OCI-LY3 (cell line): Measurements from ENCODE around the gene ZNF148.

Experiments
- H2AFZ ChIP-seq: fragments of 200-600, 300-600 bp; shearing (Covaris generic); 2 replicates; pipeline ENCODE4 v1.6.0; 2014; ENCODE audit warnings: antibody characterized with exemption, low read depth, low read length
- H3K27ac ChIP-seq: fragments of 200-600, 300-600 bp; sonication (generic); 2 replicates; pipeline ENCODE4 v1.5.1; 2014; ENCODE audit warnings: mild to moderate bottlenecking, low read length, moderate library complexity, mixed read lengths
- H3K27me3 ChIP-seq: fragments of 200-600, 300-600 bp; sonication (generic); 2 replicates; pipeline ENCODE4 v1.6.1; 2014; ENCODE audit warnings: low read depth, low read length, mixed read lengths
- H3K36me3 ChIP-seq: fragments of 200-600, 300-600 bp; sonication (generic); replicated peaks from 2 replicates; pipeline ENCODE3; 2014; ENCODE audit warnings: low read depth, low read length, mixed read lengths
- H3K4me1 ChIP-seq: fragments of 300-600, 200-600 bp; sonication (generic); 2 replicates; pipeline ENCODE4 v1.6.1; 2014; ENCODE audit warnings: low read length, mixed read lengths
- H3K4me2 ChIP-seq: fragments of 200-600, 300-600 bp; sonication (generic); 2 replicates; pipeline ENCODE4 v1.6.1; 2014; ENCODE audit warnings: low read length, mixed read lengths
- H3K4me3 ChIP-seq: fragments of 300-600, 200-600 bp; sonication (generic); 2 replicates; pipeline ENCODE4 v1.5.1; 2014; ENCODE audit warnings: antibody characterized with exemption, mild to moderate bottlenecking, low read length, moderate library complexity
- H3K79me2 ChIP-seq: fragments of 300-600, 200-600 bp; shearing (Covaris generic); 2 replicates; pipeline ENCODE4 v1.6.1; 2014; ENCODE audit warnings: mild to moderate bottlenecking, low read length, mixed read lengths
- H3K9ac ChIP-seq: fragments of 300-600, 200-600 bp; shearing (Covaris generic); 2 replicates; pipeline ENCODE4 v1.6.0; 2014; ENCODE audit warnings: mild to moderate bottlenecking, low read length, moderate library complexity
- H3K9me3 ChIP-seq: fragments of 200-600, 300-600 bp; shearing (Covaris generic); 2 replicates; pipeline ENCODE4 v1.6.1; 2014; ENCODE audit warnings: low read length, mixed read lengths; ENCODE audit not compliant: insufficient read depth
- H4K20me1 ChIP-seq: fragments of 200-600, 300-600 bp; sonication (generic); 2 replicates; pipeline ENCODE4 v1.6.1; 2016; ENCODE audit warnings: low read length, mixed read lengths; ENCODE audit not compliant: insufficient read depth
- CTCF ChIP-seq: fragments of 200-600, 300-600 bp; sonication (generic); IDR thresholded peaks from 2 replicates; pipeline ENCODE4 v1.5.1; 2014; ENCODE audit warnings: antibody characterized with exemption, low read length, low read depth
- EZH2phosphoT487 ChIP-seq: fragments of 200-600 bp; shearing (Covaris generic); IDR thresholded peaks from 2 replicates; pipeline ENCODE4 v1.6.1; 2018; ENCODE audit warnings: antibody characterized with exemption, mixed run types, low read depth

ZNF148 gene

GRCh38 chr3:125250973-125251372 is 124.2 kb downstream of the ZNF148 start:
- TF ChIP-seq EZH2phosphoT487 (no peak), CTCF (no peak)
- H3K4me3 ChIP-seq: no peak overlapping the region
- no peaks in the 10 kb centered on the region for H3K27me3 ChIP-seq
- no peak overlapping the region for H3K9ac ChIP-seq
- no peak overlapping the region for H3K27ac ChIP-seq
- H3K9me3 ChIP-seq: no peaks in the 10 kb centered on the region
- 0 out of 2 replicates have a peak, but pooled peaks cover 7% of the 10 kb centered on the region for H4K20me1 ChIP-seq
- no peak overlapping the region for H3K4me2 ChIP-seq
- H2AFZ ChIP-seq: no peak overlapping the region
- H3K79me2 ChIP-seq: no peaks in the 10 kb centered on the region
- no peaks in the 10 kb centered on the region for H3K4me1 ChIP-seq
- no peaks in the 10 kb centered on the region for H3K36me3 ChIP-seq

GRCh38 chr3:125246237-125246636 is 128.9 kb downstream of the ZNF148 start:
- 0 out of 2 replicates have a peak, but pooled peaks cover 7% of the 10 kb centered on the region for H4K20me1 ChIP-seq
- H3K4me2 ChIP-seq: no peak overlapping the region
- H2AFZ ChIP-seq: no peak overlapping the region
- no peaks in the 10 kb centered on the region for H3K27me3 ChIP-seq
- no peak for TF ChIP-seq CTCF
- no peak for TF ChIP-seq EZH2phosphoT487
- no peaks in the 10 kb centered on the region for H3K9me3 ChIP-seq
- H3K9ac ChIP-seq: no peak overlapping the region
- H3K79me2 ChIP-seq: no peaks in the 10 kb centered on the region
- H3K4me1 ChIP-seq: no peaks in the 10 kb centered on the region
- no peak overlapping the region for H3K4me3 ChIP-seq
- H3K36me3 ChIP-seq: no peaks in the 10 kb centered on the region
- H3K27ac ChIP-seq: no peak overlapping the region

- H3K4me1 ChIP-seq: no peaks in the 10 kb centered on the region
- 0 out of 2 replicates have a peak, but pooled peaks cover 7% of the 10 kb centered on the region for H4K20me1 ChIP-seq
- H3K79me2 ChIP-seq: no peaks in the 10 kb centered on the region
- no peaks in the 10 kb centered on the region for H3K27me3 ChIP-seq
- no peak overlapping the region for H3K4me2 ChIP-seq
- H2AFZ ChIP-seq: no peak overlapping the region
- TF ChIP-seq EZH2phosphoT487 (no peak), CTCF (no peak)
- no peaks in the 10 kb centered on the region for H3K9me3 ChIP-seq
- no peak overlapping the region for H3K9ac ChIP-seq
- no peak overlapping the region for H3K27ac ChIP-seq
- H3K36me3 ChIP-seq: no peaks in the 10 kb centered on the region
- H3K4me3 ChIP-seq: no peak overlapping the region
Measured at GRCh38 chr3:125245521-125245920, 129.6 kb downstream of the ZNF148 start.

GRCh38 chr3:125240496-125240895 is 134.6 kb downstream of the ZNF148 start:
- Histone ChIP-seq H3K27ac (no peak overlapping the region), H3K4me1 (no peaks in the 10 kb centered on the region), H3K4me2 (no peak overlapping the region), H3K36me3 (peaks cover 8% of the 10 kb centered on the region), H3K9ac (no peak overlapping the region), H3K79me2 (no peaks in the 10 kb centered on the region), H3K9me3 (no peaks in the 10 kb centered on the region), H3K27me3 (no peaks in the 10 kb centered on the region), H3K4me3 (no peak overlapping the region), H2AFZ (no peak overlapping the region), H4K20me1 (no peaks in the 10 kb centered on the region)
- TF ChIP-seq EZH2phosphoT487: no peak
- TF ChIP-seq CTCF: no peak
